PC-3 (cell line): ENCODE results near the gene BMPR1A. TPM values are rescaled to one million over a fixed set of nuclear protein-coding genes. Genes with fewer than 3 reads are reported as not detected.

Experiments
- ATAC-seq: fragments of 200-7000 bp; cut with Tn5 transposase; 2 replicates; pipeline ENCODE4 v1.9.1; 2020; ENCODE audit warnings: mild to moderate bottlenecking, moderate library complexity
- BruUV-seq: library from RNA; stranded (reverse); fragments of 400-500 nt; replicated peaks from 2 replicates; lab custom pipeline; 2021; lab: Mats Ljungman, UMichigan
- CTCF ChIA-PET: fragments of 300-600 bp; sonication (Branson Sonifier 250); formaldehyde crosslinking; loops from one replicate; lab custom pipeline; 2022; ENCODE audit warnings: antibody characterized with exemption; lab: Charles Lee
- POLR2A ChIA-PET: fragments of 300-600 bp; sonication (Branson Sonifier 250); formaldehyde crosslinking; loops from one replicate; lab custom pipeline; 2022; ENCODE audit warnings: antibody characterized with exemption; ENCODE audit not compliant: unreplicated experiment; lab: Charles Lee
- DNase-seq: peaks from one replicate; pipeline ENCODE4 v3.0.0-alpha.2; 2015
- H2AFZ ChIP-seq: fragments of 300-600 bp; sonication (generic); 2 replicates; pipeline ENCODE4 v1.6.0; 2016; ENCODE audit warnings: antibody characterized with exemption, low read length
- H3F3A ChIP-seq: fragments of 300-600 bp; sonication (generic); one replicate; pipeline ENCODE4 v1.6.0; 2017; ENCODE audit warnings: antibody characterized with exemption, low read length, control low read depth, mild to moderate bottlenecking; ENCODE audit not compliant: unreplicated experiment
- H3K27ac ChIP-seq: fragments of 300-600 bp; sonication (generic); 2 replicates; pipeline ENCODE4 v1.5.1; 2016; ENCODE audit warnings: mild to moderate bottlenecking, low read length
- H3K27me3 ChIP-seq: fragments of 300-600 bp; sonication (generic); 2 replicates; pipeline ENCODE4 v1.6.1; 2016; ENCODE audit warnings: low read length, mixed read lengths
- H3K36me3 ChIP-seq: fragments of 300-600 bp; sonication (generic); 2 replicates; pipeline ENCODE4 v1.6.1; 2016; ENCODE audit warnings: low read depth, mixed run types, low read length, mixed read lengths
- H3K4me1 ChIP-seq: fragments of 300-600 bp; sonication (generic); 2 replicates; pipeline ENCODE4 v1.5.1; 2016; ENCODE audit warnings: low read length; ENCODE audit not compliant: insufficient read depth
- H3K4me2 ChIP-seq: fragments of 300-600 bp; sonication (generic); 2 replicates; pipeline ENCODE4 v1.6.0; 2016; ENCODE audit warnings: low read length
- H3K4me3 ChIP-seq: fragments of 300-600 bp; sonication (generic); 2 replicates; pipeline ENCODE4 v1.5.1; 2016; ENCODE audit warnings: mild to moderate bottlenecking, low read length, mixed read lengths
- H3K79me2 ChIP-seq: fragments of 300-600 bp; sonication (generic); 2 replicates; pipeline ENCODE4 v1.6.1; 2017; ENCODE audit warnings: low read length, mixed read lengths
- H3K9ac ChIP-seq: fragments of 300-600 bp; sonication (generic); 2 replicates; pipeline ENCODE4 v1.6.0; 2016; ENCODE audit warnings: mild to moderate bottlenecking, low read length
- H3K9me2 ChIP-seq: fragments of 300-600 bp; sonication (generic); replicated peaks from 2 replicates; pipeline ENCODE4 v1.6.1; 2016; ENCODE audit warnings: mixed run types, low read length, mixed read lengths
- H3K9me3 ChIP-seq: fragments of 300-600 bp; sonication (generic); 2 replicates; pipeline ENCODE4 v1.6.1; 2016; ENCODE audit warnings: low read length, mixed read lengths
- H4K20me1 ChIP-seq: fragments of 300-600 bp; sonication (generic); 2 replicates; pipeline ENCODE4 v1.6.1; 2016; ENCODE audit warnings: low read length, mixed read lengths
- CTCF ChIP-seq: fragments of 300-600 bp; sonication (generic); conservative IDR thresholded peaks from 2 replicates; pipeline ENCODE4 v1.5.1; 2017; ENCODE audit warnings: antibody characterized with exemption, low read depth, mild to moderate bottlenecking, low read length
- EZH2 ChIP-seq: fragments of 300-600 bp; sonication (generic); IDR thresholded peaks from one replicate; pipeline ENCODE4 v1.6.1; 2017; ENCODE audit warnings: antibody characterized with exemption, mild to moderate bottlenecking, low read length; ENCODE audit not compliant: unreplicated experiment
- EZH2phosphoT487 ChIP-seq: fragments of 300-600 bp; sonication (generic); IDR thresholded peaks from 2 replicates; pipeline ENCODE4 v1.6.1; 2018; ENCODE audit warnings: mild to moderate bottlenecking, antibody characterized with exemption, low read length, borderline replicate concordance
- intact Hi-C: fragments of 100-400 bp; cut with micrococcal nuclease; formaldehyde crosslinking; loops from 2 replicates; pipeline ENCODE4 v1.9.0; 2023
- total RNA-seq: library from RNA; depleted of rRNA; stranded (reverse); fragments of >200 nt; gene quantifications from 2 replicates; pipeline ENCODE4 v1.2.3, GENCODE V29; 2014

Gene BMPR1A
- total RNA-seq, 1 experiment from 2014 or later = 14.5 TPM

GRCh38 chr10:86753638-86754434 lies 2.6 kb upstream of the BMPR1A start:
- no peaks in the 10 kb centered on the region for H3K9me2 ChIP-seq
- H4K20me1 ChIP-seq = no peaks in the 10 kb centered on the region; the same call in 1 of the 2 replicates
- peaks cover 3% of the 10 kb centered on the region; the same call in 1 of the 2 replicates for H3K4me1 ChIP-seq
- TF ChIP-seq EZH2 = no peak
- no peak for TF ChIP-seq CTCF
- no peak for TF ChIP-seq EZH2phosphoT487
- H3K36me3 ChIP-seq = no peaks in the 10 kb centered on the region
- H3K9me3 ChIP-seq = no peaks in the 10 kb centered on the region
- intact Hi-C loops = no loop called here
- H2AFZ ChIP-seq = no peak overlapping the region
- H3K79me2 ChIP-seq = peaks cover 37% of the 10 kb centered on the region
- no peak overlapping the region for H3K4me3 ChIP-seq
- CTCF ChIA-PET = interaction anchor here (0.6 kb wide), 2 partner anchors 41 to 207 kb away, joined by 5 to 12 read pairs; no protein-coding TSS in a partner anchor
- no peak overlapping the region for H3K4me2 ChIP-seq
- no peak for ATAC-seq
- no peak for DNase-seq
- no peak overlapping the region for H3K27ac ChIP-seq
- no peaks in the 10 kb centered on the region for H3F3A ChIP-seq
- no TSS peak for BruUV-seq
- POLR2A ChIA-PET = no interaction called here
- no peaks in the 10 kb centered on the region for H3K27me3 ChIP-seq
- no peak overlapping the region for H3K9ac ChIP-seq

GRCh38 chr10:86755454-86755739 lies 1.0 kb upstream of the BMPR1A start:
- no peak for DNase-seq
- ChIA-PET POLR2A (no interaction called here), CTCF (no interaction called here)
- Histone ChIP-seq H2AFZ (peak overlapping the region; percentile 93), H3K27ac (peak overlapping the region; percentile 60), H3K36me3 (no peaks in the 10 kb centered on the region), H3K9me2 (no peaks in the 10 kb centered on the region), H3K9ac (peak overlapping the region; percentile 96), H3K27me3 (no peaks in the 10 kb centered on the region), H3F3A (no peaks in the 10 kb centered on the region), H3K4me1 (peaks cover 9% of the 10 kb centered on the region; the same call in 1 of the 2 replicates), H4K20me1 (no peaks in the 10 kb centered on the region; the same call in 1 of the 2 replicates), H3K4me3 (peak overlapping the region; percentile 90), H3K79me2 (peaks cover 52% of the 10 kb centered on the region), H3K4me2 (peak overlapping the region; percentile 87), H3K9me3 (no peaks in the 10 kb centered on the region)
- BruUV-seq = no TSS peak
- no peak for TF ChIP-seq EZH2
- TF ChIP-seq EZH2phosphoT487 = no peak
- no peak for TF ChIP-seq CTCF
- ATAC-seq = no peak
- intact Hi-C loops = no loop called here
